Adrenal gland (tissue), 5 donors: ENCODE results near the gene NAMPT.
"Not testable (repeated sequence)": the region's sequence is repeated elsewhere in the genome, so short reads cannot be mapped to it uniquely, and the experiment has no call there.

Source experiments
- CTCF ChIP-seq, 6 experiments: fragments of 450-650 bp in 4 of 6; fragments of 200-600 bp in 2 of 6; sonication (generic) in 1 of 6; IDR thresholded peaks; 1 replicate in 5 of 6; 2 replicates in 1 of 6; pipeline versions ENCODE4 v1.5.1 to v1.8.0; 2016 to 2021; ENCODE audit warnings: antibody characterized with exemption in 6 of 6, mild to moderate bottlenecking in 2 of 6, moderate library complexity in 1 of 6
- POLR2A ChIP-seq, 2 donors: fragments of 450-650 bp; IDR thresholded peaks; one replicate each; pipeline ENCODE4 v1.6.1; 2017; ENCODE audit warnings: antibody characterized with exemption in 2 of 2, mild to moderate bottlenecking in 2 of 2, moderate library complexity in 1 of 2
- donor health status: DM: no; HTN: no; CAD: no.

- not testable (repeated sequence) for TF ChIP-seq CTCF, POLR2A (IDR thresholded peaks at IDR 0.05)
Observed at GRCh38 chr7:106324509-106324908, 39.7 kb upstream of the NAMPT start.
